IPS-NIHi7 (cell line): ENCODE results near the gene RPL23.

Source experiments
- DNase-seq: peaks from one replicate; pipeline ENCODE4 v3.0.0; 2012; ENCODE audit warnings: mixed read lengths; ENCODE audit errors: extremely low spot score

The RPL23 gene

DNA sequence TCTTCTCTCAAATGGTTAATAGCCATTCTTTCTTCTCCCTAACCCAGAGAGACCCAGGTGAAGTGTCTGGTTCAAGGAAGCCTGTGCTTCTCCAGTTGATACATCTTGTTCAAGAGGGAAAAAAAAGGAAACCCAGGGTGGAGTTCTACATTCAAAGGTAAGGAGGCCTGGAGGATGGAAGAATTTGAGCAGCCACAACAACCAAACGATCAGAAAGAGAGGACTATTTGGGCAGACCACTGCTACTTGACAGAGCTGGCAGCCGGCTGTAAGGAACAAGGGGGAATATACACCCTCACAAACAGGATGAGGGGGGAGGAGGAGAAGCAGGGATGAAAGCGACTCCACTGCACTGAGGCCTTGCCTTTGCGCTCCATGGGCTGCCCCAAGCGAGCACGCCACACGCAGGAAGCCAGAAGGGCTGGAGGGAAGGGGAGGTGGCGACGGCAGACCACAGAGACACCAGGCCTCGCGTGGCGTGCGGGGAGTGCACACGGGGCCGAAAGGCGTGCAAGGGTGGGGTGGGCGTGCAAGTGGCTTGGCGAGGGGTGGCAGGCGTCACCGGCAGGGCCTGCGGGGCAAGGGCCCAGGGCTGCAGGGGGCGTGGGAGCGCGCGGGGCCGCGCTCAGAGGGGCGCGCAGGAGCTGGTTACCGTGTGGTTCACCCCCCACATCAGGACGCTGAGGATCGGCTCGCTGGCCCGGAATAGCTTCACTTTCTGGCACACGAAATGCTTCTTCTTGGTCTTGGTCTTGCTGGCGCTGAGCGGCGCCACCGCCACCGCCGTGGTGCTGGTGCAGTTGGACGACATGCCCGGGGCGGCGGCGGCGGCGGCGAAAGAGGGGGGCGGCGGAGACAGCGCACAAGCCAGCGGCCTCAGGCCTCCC, 54.7 kb downstream of the RPL23 start:
- peak; percentile 55 for DNase-seq
